ENCODE data around the gene PAPLN. TPM values are rescaled to one million over a fixed set of nuclear protein-coding genes. Genes with fewer than 3 reads are reported as not detected.

The PAPLN gene
- total and polyA plus RNA-seq, 2 of the 13 experiments (the other 11 are each of a cell fraction or from before 2014, with no cell fraction given), result not detected

- no peak overlapping the region for H3K27ac ChIP-seq (ENCODE audit: extremely low read length, insufficient read depth, low read length)
- no peak overlapping the region for H2AFZ ChIP-seq (ENCODE audit: low read length)
- POLR2A ChIA-PET, result no interaction called here
- BruUV-seq (replicated peaks), result no TSS peak
- intact Hi-C loops (cut with micrococcal nuclease; ENCODE audit: unreplicated experiment) (no loop called here), in situ Hi-C loops (cut with HindIII; ENCODE audit: extremely low pct_ligation_motif_present, low pct_unique_long_range_greater_than_20kb) (no loop called here)
- H3K4me1 ChIP-seq (ENCODE audit: insufficient read depth, low read length), result peaks cover 10% of the 10 kb centered on the region; the same call in 1 of the 2 replicates
- H3K4me3 ChIP-seq (replicated peaks in 1 of 3; ENCODE audit: insufficient read depth in 1 of 3, low read depth in 2 of 3, low read length in 3 of 3), result no peak overlapping the region
- H3K9ac ChIP-seq (ENCODE audit: insufficient read depth, low read depth, low read length), result no peak overlapping the region
- no peaks in the 10 kb centered on the region for H3K79me2 ChIP-seq (ENCODE audit: insufficient read depth, low read length)
- ATAC-seq, result no peak
- FAIRE-seq, result no peak
- H3K4me2 ChIP-seq (ENCODE audit: low read depth, low read length), result no peak overlapping the region
- no peaks in the 10 kb centered on the region for H4K20me1 ChIP-seq (ENCODE audit: insufficient read depth, low read length)
- DNase-seq (ENCODE audit: low spot score), result no peak
- CTCF ChIA-PET (ENCODE audit: low intra/inter-chr PET ratio, low total read pairs), result no interaction called here
- WGBS (ENCODE audit: low lambda C conversion rate), result 45% methylated on average over 9 of the region's 27 CpGs
- H3K27me3 ChIP-seq (ENCODE audit: control insufficient read depth in 1 of 2, insufficient read depth in 2 of 2, low read length in 2 of 2), result peaks cover 18 to 51% of the 10 kb centered on the region in 2 experiments; a peak in 4 of 5 replicates
- H3K9me3 ChIP-seq (ENCODE audit: low read length), result no peaks in the 10 kb centered on the region
- no peaks in the 10 kb centered on the region for H3K36me3 ChIP-seq (replicated peaks in 1 of 2; ENCODE audit: control insufficient read depth in 1 of 2, insufficient read depth in 2 of 2, low read length in 2 of 2)
- TF ChIP-seq SP1 (IDR thresholded peaks at IDR 0.05) (no peak), SP1 (CRISPR knock-in tag; IDR thresholded peaks at IDR 0.05) (no peak), ZFP62 (CRISPR knock-in tag; IDR thresholded peaks at IDR 0.05) (no peak), U2AF1 (optimal IDR thresholded peaks at IDR 0.05; ENCODE audit: low read depth, low read length) (no peak), KLF15 (CRISPR knock-in tag; IDR thresholded peaks at IDR 0.05; ENCODE audit: borderline replicate concordance) (no peak), ZFP36 (IDR thresholded peaks at IDR 0.05; ENCODE audit: borderline replicate concordance, low read depth, low read length, partially characterized antibody) (no peak), E2F5 (CRISPR knock-in tag; conservative IDR thresholded peaks at IDR 0.05) (no peak), U2AF2 (IDR thresholded peaks at IDR 0.05; ENCODE audit: low read depth, low read length) (no peak), CBX5 (CRISPR knock-in tag; IDR thresholded peaks at IDR 0.05; ENCODE audit: borderline replicate concordance) (no peak), AGO2 (optimal IDR thresholded peaks at IDR 0.05; ENCODE audit: low read depth, low read length) (no peak)
- TF ChIP-seq, protein P1, sequence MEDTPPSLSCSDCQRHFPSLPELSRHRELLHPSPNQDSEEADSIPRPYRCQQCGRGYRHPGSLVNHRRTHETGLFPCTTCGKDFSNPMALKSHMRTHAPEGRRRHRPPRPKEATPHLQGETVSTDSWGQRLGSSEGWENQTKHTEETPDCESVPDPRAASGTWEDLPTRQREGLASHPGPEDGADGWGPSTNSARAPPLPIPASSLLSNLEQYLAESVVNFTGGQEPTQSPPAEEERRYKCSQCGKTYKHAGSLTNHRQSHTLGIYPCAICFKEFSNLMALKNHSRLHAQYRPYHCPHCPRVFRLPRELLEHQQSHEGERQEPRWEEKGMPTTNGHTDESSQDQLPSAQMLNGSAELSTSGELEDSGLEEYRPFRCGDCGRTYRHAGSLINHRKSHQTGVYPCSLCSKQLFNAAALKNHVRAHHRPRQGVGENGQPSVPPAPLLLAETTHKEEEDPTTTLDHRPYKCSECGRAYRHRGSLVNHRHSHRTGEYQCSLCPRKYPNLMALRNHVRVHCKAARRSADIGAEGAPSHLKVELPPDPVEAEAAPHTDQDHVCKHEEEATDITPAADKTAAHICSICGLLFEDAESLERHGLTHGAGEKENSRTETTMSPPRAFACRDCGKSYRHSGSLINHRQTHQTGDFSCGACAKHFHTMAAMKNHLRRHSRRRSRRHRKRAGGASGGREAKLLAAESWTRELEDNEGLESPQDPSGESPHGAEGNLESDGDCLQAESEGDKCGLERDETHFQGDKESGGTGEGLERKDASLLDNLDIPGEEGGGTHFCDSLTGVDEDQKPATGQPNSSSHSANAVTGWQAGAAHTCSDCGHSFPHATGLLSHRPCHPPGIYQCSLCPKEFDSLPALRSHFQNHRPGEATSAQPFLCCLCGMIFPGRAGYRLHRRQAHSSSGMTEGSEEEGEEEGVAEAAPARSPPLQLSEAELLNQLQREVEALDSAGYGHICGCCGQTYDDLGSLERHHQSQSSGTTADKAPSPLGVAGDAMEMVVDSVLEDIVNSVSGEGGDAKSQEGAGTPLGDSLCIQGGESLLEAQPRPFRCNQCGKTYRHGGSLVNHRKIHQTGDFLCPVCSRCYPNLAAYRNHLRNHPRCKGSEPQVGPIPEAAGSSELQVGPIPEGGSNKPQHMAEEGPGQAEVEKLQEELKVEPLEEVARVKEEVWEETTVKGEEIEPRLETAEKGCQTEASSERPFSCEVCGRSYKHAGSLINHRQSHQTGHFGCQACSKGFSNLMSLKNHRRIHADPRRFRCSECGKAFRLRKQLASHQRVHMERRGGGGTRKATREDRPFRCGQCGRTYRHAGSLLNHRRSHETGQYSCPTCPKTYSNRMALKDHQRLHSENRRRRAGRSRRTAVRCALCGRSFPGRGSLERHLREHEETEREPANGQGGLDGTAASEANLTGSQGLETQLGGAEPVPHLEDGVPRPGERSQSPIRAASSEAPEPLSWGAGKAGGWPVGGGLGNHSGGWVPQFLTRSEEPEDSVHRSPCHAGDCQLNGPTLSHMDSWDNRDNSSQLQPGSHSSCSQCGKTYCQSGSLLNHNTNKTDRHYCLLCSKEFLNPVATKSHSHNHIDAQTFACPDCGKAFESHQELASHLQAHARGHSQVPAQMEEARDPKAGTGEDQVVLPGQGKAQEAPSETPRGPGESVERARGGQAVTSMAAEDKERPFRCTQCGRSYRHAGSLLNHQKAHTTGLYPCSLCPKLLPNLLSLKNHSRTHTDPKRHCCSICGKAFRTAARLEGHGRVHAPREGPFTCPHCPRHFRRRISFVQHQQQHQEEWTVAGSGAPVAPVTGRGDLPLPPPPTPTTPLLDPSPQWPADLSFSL (CRISPR knock-in tag; IDR thresholded peaks at IDR 0.05), result no peak
- TF ChIP-seq, protein P2, sequence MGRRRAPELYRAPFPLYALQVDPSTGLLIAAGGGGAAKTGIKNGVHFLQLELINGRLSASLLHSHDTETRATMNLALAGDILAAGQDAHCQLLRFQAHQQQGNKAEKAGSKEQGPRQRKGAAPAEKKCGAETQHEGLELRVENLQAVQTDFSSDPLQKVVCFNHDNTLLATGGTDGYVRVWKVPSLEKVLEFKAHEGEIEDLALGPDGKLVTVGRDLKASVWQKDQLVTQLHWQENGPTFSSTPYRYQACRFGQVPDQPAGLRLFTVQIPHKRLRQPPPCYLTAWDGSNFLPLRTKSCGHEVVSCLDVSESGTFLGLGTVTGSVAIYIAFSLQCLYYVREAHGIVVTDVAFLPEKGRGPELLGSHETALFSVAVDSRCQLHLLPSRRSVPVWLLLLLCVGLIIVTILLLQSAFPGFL (CRISPR knock-in tag; IDR thresholded peaks at IDR 0.05), result no peak
- TF ChIP-seq, protein P3, sequence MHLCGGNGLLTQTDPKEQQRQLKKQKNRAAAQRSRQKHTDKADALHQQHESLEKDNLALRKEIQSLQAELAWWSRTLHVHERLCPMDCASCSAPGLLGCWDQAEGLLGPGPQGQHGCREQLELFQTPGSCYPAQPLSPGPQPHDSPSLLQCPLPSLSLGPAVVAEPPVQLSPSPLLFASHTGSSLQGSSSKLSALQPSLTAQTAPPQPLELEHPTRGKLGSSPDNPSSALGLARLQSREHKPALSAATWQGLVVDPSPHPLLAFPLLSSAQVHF (CRISPR knock-in tag; IDR thresholded peaks at IDR 0.05), result no peak
Measured at GRCh38 chr14:73250781-73251500, 13.6 kb downstream of the PAPLN start.
